AML-193 (cell line): ENCODE measurements around the gene CDC42BPB.
A peak's percentile ranks its signal among the peaks of the same experiment; 100 is the strongest.

Experiments
- DNase-seq, 2 experiments: peaks; one replicate each; lab custom pipeline; 2025; lab: John Stamatoyannopoulos, UW

Gene CDC42BPB

GRCh38 chr14:102993523-102993922, 63.8 kb downstream of the CDC42BPB start:
- DNase-seq = no peak

GRCh38 chr14:102991376-102991775, 66.0 kb downstream of the CDC42BPB start:
- DNase-seq = no peak

GRCh38 chr14:102988054-102988453, 69.3 kb downstream of the CDC42BPB start:
- no peak for DNase-seq

- no peak for DNase-seq
Measured at GRCh38 chr14:102986810-102987579, 70.4 kb downstream of the CDC42BPB start.

- DNase-seq = no peak
Measured at GRCh38 chr14:102985665-102986064, 71.7 kb downstream of the CDC42BPB start.

GRCh38 chr14:102984336-102985102, 72.8 kb downstream of the CDC42BPB start:
- no peak for DNase-seq

GRCh38 chr14:102983496-102983895, 73.9 kb downstream of the CDC42BPB start:
- no peak for DNase-seq

- no peak for DNase-seq
Measured at GRCh38 chr14:102982852-102983470, 74.4 kb downstream of the CDC42BPB start.

GRCh38 chr14:102980409-102980810, 76.9 kb downstream of the CDC42BPB start:
- DNase-seq = no peak

GRCh38 chr14:102979406-102979805, 77.9 kb downstream of the CDC42BPB start:
- DNase-seq = no peak

GRCh38 chr14:102977475-102977874, 79.9 kb downstream of the CDC42BPB start:
- DNase-seq = no peak

GRCh38 chr14:102975662-102976061, 81.7 kb downstream of the CDC42BPB start:
- DNase-seq = no peak

GRCh38 chr14:102973706-102974285, 83.6 kb downstream of the CDC42BPB start:
- DNase-seq = peak; percentile 18 to 46

- no peak for DNase-seq
Measured at GRCh38 chr14:102971836-102972606, 85.3 kb downstream of the CDC42BPB start.

- DNase-seq = no peak
Measured at GRCh38 chr14:102971314-102971713, 86.0 kb downstream of the CDC42BPB start.

GRCh38 chr14:102970496-102970895, 86.9 kb downstream of the CDC42BPB start:
- no peak for DNase-seq

- DNase-seq = no peak
Measured at GRCh38 chr14:102969901-102970300, 87.4 kb downstream of the CDC42BPB start.

GRCh38 chr14:102969060-102969791, 88.1 kb downstream of the CDC42BPB start:
- no peak for DNase-seq

- DNase-seq = no peak
Measured at GRCh38 chr14:102968306-102968705, 89.0 kb downstream of the CDC42BPB start.

GRCh38 chr14:102967506-102967795, 89.9 kb downstream of the CDC42BPB start:
- DNase-seq = no peak
